ENCODE results near the gene SPEF1. TPM values are rescaled to one million over a fixed set of nuclear protein-coding genes. Genes with fewer than 3 reads are reported as not detected.

SPEF1 gene
- total and polyA plus RNA-seq, 2 experiments from 2014 or later: 1.2 to 1.6 TPM

DNA sequence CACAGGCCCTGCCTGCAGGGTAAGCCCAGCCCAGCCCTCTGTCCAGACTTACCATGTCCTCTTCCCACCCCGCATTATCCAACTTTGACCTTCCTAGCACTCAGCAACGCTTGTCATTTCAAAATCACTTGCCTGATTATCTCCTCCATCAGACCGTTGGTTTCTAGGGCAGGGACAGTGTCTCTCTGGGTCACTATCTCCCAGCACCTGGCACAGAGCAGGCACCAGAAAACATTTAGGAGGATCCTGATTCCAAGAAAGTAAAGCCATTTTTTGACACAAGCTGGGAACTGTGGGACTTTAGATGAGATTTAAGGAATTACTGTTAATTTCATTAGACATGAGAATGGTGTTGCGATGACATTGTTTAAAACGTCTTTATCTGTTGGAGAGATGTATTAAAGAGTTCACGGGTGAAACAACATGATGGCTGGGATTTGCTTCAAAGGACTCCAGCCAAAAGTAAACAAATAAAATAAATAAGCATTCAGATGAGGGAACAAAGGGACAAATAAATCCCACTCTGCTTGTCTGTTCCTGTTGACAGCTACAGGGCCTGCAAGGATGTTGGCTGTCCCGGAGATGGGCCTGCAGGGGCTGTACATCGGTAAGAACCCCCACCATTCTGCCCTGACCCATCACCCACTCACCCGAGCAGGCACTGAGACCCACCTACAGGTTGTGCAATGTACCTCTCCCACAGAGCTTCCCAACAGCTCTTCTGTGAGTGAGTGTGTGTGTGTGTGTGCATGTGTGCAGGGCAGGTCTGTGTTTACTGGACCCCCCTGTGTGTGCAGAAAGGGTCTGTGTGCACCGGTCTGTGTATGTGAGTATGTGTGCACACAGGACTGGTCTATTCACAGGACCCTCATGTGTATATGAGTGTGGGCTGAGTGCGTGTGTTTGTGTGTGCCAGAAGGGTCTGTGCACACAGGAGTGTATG lies 42.9 kb downstream of the SPEF1 start:
- TF ChIP-seq, protein P1, sequence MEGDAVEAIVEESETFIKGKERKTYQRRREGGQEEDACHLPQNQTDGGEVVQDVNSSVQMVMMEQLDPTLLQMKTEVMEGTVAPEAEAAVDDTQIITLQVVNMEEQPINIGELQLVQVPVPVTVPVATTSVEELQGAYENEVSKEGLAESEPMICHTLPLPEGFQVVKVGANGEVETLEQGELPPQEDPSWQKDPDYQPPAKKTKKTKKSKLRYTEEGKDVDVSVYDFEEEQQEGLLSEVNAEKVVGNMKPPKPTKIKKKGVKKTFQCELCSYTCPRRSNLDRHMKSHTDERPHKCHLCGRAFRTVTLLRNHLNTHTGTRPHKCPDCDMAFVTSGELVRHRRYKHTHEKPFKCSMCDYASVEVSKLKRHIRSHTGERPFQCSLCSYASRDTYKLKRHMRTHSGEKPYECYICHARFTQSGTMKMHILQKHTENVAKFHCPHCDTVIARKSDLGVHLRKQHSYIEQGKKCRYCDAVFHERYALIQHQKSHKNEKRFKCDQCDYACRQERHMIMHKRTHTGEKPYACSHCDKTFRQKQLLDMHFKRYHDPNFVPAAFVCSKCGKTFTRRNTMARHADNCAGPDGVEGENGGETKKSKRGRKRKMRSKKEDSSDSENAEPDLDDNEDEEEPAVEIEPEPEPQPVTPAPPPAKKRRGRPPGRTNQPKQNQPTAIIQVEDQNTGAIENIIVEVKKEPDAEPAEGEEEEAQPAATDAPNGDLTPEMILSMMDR (IDR thresholded peaks at IDR 0.05; ENCODE audit: low read depth, low read length): no peak
- DNase-seq (ENCODE audit: low read depth in 1 of 2, low spot score in 1 of 2): no peak

DNA sequence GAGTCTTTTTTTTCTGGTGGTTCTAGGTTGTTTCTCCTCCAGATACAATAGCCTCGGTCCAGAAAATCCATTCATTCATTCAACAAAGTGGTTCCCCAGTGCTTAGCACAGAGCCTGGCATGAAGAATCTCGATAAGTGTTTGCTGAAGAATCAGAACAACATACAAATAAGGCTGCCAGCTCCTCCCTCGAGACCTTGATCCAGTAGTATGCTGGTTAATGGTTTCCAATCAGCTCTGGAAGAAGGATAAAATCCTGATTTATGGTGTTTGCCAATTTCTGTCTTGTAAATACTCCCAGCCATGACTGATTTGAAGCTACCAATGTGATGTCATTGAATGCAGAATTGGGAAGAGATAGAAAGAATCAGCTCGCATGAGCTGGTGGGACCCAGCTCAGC lies 45.5 kb downstream of the SPEF1 start:
- Histone ChIP-seq H3K4me1 (ENCODE audit: low read depth) (no peaks in the 10 kb centered on the region), H3K27me3 (peaks cover 14% of the 10 kb centered on the region), H3K36me3 (no peaks in the 10 kb centered on the region), H3K27ac (no peak overlapping the region), H3K9me3 (ENCODE audit: low read depth) (no peaks in the 10 kb centered on the region), H3K4me3 (no peak overlapping the region)
- TF ChIP-seq, protein P1 (IDR thresholded peaks at IDR 0.05; ENCODE audit: low read depth, low read length): no peak
- no peak for DNase-seq (ENCODE audit: low read depth in 1 of 2, low spot score in 1 of 2)

More for the DNA sequence above, 42.9 kb downstream of the SPEF1 start:
- Histone ChIP-seq H3K9me3 (ENCODE audit: low read depth) (no peaks in the 10 kb centered on the region), H3K4me3 (no peak overlapping the region), H3K27ac (no peak overlapping the region), H3K27me3 (no peaks in the 10 kb centered on the region), H3K36me3 (no peaks in the 10 kb centered on the region), H3K4me1 (ENCODE audit: low read depth) (no peaks in the 10 kb centered on the region)

DNA sequence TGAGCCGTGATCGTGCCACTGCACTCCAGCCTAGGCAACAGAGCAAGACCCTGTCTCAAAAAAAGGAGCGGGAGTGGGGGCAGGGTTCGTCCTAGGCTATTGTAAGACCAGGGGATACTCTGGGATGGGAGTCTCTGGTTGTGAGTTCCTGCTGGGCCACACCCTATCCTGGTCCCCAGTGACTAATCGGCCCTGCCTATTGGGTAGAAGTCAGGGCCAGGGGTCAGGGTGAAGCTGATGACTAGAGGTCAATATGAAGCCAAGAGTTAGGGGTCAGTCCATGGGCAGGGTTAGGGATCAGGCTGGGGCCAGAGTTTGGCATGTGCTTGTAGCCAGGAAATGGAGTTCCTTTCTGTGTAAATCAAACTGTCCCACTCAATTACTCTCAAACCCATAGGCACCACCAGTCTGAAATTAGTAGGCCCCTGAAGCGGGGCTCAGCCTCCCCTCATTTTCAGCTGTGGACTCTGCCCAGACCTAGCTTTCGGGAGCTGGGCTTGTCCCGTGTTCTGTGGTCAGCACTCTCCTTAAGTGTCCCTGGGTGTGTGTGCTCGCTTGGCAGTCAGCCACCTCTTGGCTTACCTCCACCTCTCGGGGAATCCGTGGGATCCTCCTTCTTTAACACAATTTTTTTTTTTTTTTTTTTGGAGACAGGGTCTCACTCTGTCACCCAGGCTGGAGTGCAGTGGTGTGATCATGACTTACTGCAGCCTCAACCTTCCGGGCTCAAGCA lies 47.0 kb downstream of the SPEF1 start:
- no peak overlapping the region for H3K4me3 ChIP-seq
- no peak overlapping the region for H3K27ac ChIP-seq
- peaks cover 20% of the 10 kb centered on the region for H3K27me3 ChIP-seq
- H3K4me1 ChIP-seq (ENCODE audit: low read depth): no peaks in the 10 kb centered on the region
- no peaks in the 10 kb centered on the region for H3K36me3 ChIP-seq
- DNase-seq (ENCODE audit: low read depth in 1 of 2, low spot score in 1 of 2): no peak
- TF ChIP-seq, protein P1 (IDR thresholded peaks at IDR 0.05; ENCODE audit: low read depth, low read length): no peak
- no peaks in the 10 kb centered on the region for H3K9me3 ChIP-seq (ENCODE audit: low read depth)

DNA sequence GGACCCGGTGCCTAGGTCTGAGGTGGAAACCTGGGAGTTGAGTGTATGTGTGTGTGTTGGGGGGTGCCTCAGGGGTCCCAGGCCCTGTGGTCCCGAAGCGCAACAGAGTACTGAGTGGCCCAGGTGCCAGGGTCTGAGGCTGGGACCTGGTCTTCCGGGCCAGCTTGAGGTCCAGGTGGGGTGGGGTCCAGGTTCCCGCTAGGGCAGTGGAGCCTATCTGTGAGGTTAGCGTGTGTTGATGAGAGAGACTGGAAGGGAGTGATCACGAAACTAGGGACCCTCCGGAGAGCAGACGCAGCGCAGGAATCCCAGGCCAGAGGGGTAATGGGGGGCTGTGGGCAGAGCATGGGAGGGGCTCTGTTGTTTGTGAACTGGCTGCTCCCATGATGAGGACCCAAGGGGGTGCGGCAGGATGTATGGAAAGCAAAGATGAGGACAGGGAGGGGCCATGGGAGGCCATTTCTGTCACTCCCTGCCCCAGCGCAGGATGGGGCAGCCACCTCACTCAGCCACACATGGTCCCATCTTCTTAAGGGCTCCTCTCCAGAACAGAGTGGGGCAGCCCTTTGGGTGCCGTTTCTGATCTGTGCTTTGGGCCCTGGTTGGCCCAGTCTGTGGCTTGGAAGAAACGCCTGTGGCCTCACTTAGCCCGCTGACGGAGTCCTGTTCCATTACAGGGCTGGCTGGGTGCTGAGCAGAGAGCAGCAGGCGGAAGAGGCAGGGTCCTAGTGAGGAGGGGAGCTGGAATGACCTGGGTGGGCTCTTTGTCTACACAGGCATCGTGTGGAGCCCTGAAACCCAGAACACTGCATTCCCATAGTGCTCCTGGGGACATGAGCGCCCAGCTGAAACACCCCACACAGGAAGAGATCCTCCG lies 47.9 kb downstream of the SPEF1 start:
- H3K27ac ChIP-seq: no peak overlapping the region
- DNase-seq (ENCODE audit: low read depth in 1 of 2, low spot score in 1 of 2): no peak
- H3K4me1 ChIP-seq (ENCODE audit: low read depth): no peaks in the 10 kb centered on the region
- TF ChIP-seq, protein P1 (IDR thresholded peaks at IDR 0.05; ENCODE audit: low read depth, low read length): no peak
- H3K36me3 ChIP-seq: no peaks in the 10 kb centered on the region
- H3K9me3 ChIP-seq (ENCODE audit: low read depth): no peaks in the 10 kb centered on the region
- no peak overlapping the region for H3K4me3 ChIP-seq
- H3K27me3 ChIP-seq: peaks cover 21% of the 10 kb centered on the region
